GM19035 (cell line): ENCODE results near the gene ITGAE.
"Not testable (repeated sequence)": the region's sequence is repeated elsewhere in the genome, so short reads cannot be mapped to it uniquely, and the experiment has no call there.

ENCODE experiments used
- ATAC-seq: cut with Tn5 transposase; IDR thresholded peaks from one replicate; pipeline ENCODE4 v1.9.1; 2021; ENCODE audit not compliant: unreplicated experiment

Gene ITGAE, protein sequence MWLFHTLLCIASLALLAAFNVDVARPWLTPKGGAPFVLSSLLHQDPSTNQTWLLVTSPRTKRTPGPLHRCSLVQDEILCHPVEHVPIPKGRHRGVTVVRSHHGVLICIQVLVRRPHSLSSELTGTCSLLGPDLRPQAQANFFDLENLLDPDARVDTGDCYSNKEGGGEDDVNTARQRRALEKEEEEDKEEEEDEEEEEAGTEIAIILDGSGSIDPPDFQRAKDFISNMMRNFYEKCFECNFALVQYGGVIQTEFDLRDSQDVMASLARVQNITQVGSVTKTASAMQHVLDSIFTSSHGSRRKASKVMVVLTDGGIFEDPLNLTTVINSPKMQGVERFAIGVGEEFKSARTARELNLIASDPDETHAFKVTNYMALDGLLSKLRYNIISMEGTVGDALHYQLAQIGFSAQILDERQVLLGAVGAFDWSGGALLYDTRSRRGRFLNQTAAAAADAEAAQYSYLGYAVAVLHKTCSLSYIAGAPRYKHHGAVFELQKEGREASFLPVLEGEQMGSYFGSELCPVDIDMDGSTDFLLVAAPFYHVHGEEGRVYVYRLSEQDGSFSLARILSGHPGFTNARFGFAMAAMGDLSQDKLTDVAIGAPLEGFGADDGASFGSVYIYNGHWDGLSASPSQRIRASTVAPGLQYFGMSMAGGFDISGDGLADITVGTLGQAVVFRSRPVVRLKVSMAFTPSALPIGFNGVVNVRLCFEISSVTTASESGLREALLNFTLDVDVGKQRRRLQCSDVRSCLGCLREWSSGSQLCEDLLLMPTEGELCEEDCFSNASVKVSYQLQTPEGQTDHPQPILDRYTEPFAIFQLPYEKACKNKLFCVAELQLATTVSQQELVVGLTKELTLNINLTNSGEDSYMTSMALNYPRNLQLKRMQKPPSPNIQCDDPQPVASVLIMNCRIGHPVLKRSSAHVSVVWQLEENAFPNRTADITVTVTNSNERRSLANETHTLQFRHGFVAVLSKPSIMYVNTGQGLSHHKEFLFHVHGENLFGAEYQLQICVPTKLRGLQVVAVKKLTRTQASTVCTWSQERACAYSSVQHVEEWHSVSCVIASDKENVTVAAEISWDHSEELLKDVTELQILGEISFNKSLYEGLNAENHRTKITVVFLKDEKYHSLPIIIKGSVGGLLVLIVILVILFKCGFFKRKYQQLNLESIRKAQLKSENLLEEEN

DNA sequence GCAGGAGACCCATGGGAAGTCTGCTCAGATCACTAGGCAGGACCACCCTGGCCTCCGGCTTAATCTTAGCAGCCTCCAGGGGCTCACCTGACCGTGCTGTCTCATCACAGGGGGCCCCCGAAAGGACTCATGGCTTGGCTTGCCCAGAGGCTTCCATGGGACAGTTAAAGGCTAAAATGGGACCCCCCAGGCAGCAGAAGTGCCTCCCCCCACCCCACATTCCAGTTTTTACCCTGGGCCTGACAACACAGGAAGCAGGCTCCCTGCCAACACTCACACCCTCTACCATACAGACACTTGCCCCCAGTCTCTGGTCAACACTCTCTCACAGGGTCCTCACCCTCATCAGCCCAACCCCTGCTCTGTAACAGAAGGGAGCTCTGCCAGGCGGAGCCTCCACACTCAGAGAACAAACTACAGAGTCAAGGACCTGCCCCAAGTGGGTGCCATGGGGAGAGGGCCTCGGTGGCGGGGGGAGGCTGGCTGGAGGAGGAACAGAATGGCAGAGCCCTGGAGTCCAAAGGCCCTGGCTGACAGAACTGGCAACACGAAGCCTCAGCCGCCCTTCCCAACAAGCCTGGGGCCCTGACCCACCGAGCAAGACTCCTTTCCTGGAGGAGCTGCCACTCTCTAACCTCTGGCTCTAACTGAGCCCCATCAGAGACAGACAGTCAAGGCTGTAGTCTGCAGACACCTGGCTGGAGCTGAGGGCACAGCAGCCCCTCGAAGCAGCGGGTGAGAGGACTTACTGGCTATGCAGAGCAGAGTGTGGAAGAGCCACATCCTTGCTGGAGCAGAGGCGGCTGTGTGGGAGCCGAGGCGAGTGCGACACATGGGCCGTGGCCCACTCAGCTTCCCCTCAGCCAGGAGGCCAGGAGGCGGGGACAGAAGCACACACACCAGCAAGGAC lies at the start of gene ITGAE:
TSS of gene ITGAE (minus strand) at position 827 of the 910 bp plus-strand sequence. CDS start at position 783, 44 bp downstream.
- ATAC-seq, result no peak

GRCh38 chr17:3848229-3848835 lies 47.3 kb upstream of the ITGAE start:
- ATAC-seq, result no peak

DNA sequence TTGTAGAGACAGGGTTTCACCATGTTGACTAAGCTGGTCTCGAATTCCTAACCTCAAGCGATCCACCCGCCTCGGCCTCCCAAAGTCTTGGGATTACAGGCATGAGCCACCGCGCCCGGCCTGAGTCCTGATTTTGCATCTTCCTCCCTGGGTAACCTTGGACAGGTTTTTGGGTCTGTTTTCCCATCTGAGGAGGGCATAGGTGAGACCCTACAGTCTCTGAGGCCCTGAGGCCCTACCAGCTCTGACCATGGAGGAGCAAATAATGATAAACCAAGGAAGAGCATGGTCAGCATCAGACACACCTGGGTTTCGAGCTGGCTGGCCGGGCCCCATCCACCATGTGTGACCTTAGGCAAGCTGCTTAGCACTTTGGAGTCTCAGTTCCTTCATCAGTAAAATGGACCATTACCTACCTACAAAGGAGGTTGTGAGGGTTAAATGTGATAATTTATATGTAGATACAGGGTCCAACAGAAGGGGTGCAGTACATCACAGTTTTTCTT lies 46.2 kb upstream of the ITGAE start:
- ATAC-seq, result no peak

- no peak for ATAC-seq
These were observed 45.6 kb upstream of the ITGAE start for GRCh38 chr17:3846437-3847164.

DNA sequence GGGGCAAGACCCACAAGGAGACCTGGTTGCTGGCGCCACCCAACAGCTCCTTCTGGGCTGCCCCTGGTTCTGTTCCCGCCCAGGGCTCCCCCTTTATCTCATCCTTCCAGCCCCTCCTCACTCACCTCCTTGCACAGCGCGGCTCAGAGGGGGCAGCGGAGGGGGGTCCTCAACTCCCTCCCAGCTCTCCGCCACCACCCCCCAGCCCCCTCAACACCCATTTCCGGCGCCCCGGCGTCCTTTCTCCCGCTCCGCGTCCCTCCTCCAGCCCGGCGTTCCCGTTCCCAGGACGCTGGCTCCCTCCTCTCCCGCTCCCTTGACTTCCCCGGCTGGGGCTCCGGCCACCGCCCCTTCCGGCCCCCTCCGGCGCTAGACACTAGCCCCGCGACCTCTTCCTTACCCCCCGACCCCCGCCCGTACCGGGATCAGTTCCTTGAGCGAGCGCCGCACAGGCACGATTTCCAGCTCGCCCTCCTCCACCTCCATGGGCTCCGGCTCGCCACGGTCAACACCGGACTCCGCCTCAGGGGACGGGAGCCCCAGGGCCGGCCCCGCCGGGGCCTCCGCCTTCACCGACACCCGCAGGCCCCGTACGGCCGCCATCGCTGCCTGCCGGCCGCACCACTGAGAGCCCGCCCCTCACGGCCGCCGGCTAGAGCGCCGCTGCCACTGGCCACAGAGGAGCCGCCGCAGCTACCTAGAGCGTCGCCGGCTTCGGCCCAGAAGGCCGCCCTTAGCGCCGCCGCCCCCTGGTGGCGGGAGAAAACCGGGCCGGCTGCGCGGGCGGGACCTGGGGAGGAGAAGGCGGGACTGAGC lies 44.8 kb upstream of the ITGAE start, which contains the start of gene NCBP3:
TSS of gene NCBP3 (minus strand) at position 626 of the 816 bp plus-strand sequence. CDS start at position 603, 23 bp downstream.
- ATAC-seq, result peak; percentile 96

DNA sequence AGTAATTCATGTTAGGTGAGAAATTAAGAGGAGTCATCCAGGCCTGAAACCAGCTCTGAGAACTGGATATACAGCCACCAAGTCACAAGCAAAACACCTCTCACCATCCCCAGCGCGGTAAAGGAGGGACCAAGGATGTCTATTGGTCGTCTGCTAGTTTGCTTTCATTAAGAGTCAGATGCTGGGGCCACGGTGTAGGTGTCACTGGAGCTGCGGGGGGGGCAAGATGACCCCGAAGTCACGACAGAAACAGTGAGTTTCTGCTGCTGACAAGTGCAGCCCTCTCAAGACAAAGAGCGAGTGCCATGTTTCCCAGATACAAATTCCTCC lies 44.3 kb upstream of the ITGAE start:
- ATAC-seq, result peak; percentile 6

DNA sequence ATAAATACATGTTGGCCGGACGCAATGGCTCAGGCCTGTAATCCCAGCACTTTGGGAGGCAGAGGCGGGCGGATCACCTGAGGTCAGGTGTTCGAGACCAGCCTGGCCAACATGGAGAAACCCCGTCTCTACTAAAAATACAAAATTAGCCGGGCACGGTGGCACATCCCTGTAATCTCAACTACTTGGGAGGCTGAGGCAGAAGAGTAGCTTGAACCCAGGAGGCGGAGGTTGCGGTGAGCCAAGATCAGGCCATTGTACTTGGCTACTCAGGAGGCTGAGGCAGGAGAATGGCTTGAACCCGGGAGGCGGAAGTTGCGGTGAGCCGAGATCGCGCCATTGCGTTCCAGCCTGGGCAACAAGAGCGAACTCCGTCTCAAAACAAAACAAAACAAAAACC lies 43.6 kb upstream of the ITGAE start:
- ATAC-seq, result not testable (repeated sequence)

DNA sequence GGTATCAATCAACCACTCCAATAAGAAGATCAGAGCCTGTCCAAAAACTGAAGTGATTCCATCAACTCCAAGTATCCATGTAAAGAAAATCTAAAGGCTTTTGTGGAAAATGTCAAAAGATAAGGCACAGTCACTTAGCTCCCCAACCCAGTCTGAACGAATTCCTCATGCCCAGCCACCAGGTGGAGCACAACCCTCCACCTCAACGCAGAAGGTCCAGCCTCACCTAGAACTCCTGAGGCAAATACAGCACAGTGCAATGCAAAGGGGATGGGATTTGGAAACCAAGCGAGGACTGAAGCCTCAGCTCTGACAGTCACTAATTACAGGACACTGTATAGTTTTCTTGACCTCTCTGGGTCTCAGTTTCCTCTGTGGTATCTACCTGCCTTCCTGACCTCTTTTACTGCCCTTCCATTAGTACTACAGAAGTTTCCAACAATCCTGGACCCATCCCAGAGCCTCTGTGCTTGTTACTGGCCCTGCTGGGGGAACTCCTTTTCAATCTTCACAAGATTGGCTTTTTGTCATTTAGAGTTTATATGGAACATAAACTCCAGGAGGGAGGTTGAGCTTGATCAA lies 43.0 kb upstream of the ITGAE start:
- ATAC-seq, result no peak

- ATAC-seq, result no peak
These were observed 37.2 kb upstream of the ITGAE start for GRCh38 chr17:3838206-3838605.

GRCh38 chr17:3836551-3836950 lies 35.6 kb upstream of the ITGAE start:
- no peak for ATAC-seq

- ATAC-seq, result no peak
These were observed 34.6 kb upstream of the ITGAE start for GRCh38 chr17:3835410-3836229.

DNA sequence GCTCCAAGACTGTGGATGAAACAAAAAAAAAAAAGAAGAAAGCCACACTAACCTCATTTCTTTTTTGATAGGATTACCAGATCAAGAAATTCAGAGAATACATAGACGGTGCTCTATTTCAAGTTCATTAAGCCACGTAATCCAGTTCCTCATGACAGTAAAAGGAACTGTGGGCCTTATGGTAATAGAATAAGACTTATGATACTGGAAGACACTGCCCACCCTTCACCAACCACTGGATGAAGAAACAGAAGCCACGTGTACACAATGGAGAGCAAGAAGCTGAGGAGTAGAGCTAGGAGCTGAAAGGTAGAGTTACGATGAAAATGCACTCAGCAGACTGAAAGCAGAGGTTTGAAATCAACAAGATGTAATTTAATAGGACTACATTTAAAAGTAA lies 33.8 kb upstream of the ITGAE start:
- ATAC-seq, result no peak

- no peak for ATAC-seq
These were observed 27.9 kb upstream of the ITGAE start for GRCh38 chr17:3828852-3829232.

GRCh38 chr17:3828151-3828851 lies 27.3 kb upstream of the ITGAE start:
- ATAC-seq, result no peak

DNA sequence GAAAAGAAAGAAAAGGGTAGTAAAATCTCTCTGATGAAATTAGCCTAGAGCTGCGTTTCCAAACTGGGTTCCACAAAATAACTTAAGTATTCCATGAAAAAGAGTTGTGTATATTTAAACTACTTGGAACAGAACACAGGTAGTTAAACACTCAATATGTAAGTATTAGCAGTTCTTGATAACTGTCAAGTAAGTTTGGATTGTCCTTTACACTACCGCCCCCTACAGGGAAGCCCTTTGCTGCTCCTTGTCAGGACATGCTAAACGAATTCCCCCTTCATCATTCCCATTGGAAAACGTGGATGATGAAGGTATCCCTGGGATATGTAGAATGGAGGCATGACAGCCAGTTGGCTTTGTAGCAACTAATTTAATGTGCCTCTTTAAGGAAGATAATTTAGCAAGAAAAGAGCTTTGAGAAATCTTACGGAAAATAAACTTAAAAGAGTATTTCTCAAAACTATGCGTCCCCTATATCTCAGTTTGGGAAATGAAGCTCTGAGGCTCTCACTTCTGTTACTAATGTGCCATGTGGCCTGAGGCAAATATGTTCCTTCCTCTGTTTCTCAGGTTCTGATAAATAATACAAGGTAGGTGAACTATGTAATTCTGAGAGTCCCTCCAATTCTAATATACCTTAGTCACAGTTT lies 26.3 kb upstream of the ITGAE start:
- ATAC-seq, result no peak

DNA sequence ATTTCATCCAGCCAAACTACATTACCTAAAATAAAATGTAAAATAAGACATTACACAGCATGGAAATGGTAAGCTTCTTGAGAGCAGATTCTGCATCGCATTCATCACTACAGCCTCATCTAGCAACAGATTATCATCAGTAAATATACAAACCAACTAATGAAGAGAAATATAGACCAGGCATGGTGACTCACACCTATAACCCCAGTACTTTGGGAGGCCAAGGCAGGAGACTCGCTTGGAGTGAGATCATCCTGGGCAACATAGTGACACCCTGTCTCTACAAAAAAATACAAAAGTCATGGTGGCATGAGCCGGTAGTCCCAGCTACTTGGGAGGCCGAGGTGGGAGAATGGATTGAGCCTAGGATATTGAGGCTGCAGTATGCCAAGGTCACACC lies 25.2 kb upstream of the ITGAE start:
- no peak for ATAC-seq
